Liver (tissue), 9 donors: ENCODE measurements around the gene CANX. TPM values are rescaled to one million over a fixed set of nuclear protein-coding genes. Genes with fewer than 3 reads are reported as not detected.

ENCODE experiments used
- DNase-seq: peaks from one replicate; pipeline ENCODE4 v3.0.0-alpha.2; 2017; ENCODE audit warnings: low spot score
- H3K27ac ChIP-seq, 2 donors: one replicate each; pipeline ENCODE4 v1.7.0; 2013; ENCODE audit warnings: inconsistent platforms in 2 of 2, low read length in 2 of 2, control low read depth in 1 of 2, low read depth in 1 of 2, mild to moderate bottlenecking in 1 of 2
- H3K27me3 ChIP-seq, 4 donors: one replicate each; pipeline versions ENCODE4 v1.6.1 to v1.7.0; 2013; ENCODE audit warnings: low read length in 3 of 4, inconsistent platforms in 1 of 4, mild to moderate bottlenecking in 1 of 4, moderate library complexity in 1 of 4; ENCODE audit not compliant: control insufficient read depth in 4 of 4, insufficient read depth in 4 of 4
- H3K36me3 ChIP-seq, 4 donors: one replicate each; pipeline versions ENCODE4 v1.6.1 to v1.7.0; 2013; ENCODE audit warnings: low read length in 3 of 4, mild to moderate bottlenecking in 3 of 4, low read depth in 1 of 4, moderate library complexity in 1 of 4; ENCODE audit not compliant: control insufficient read depth in 4 of 4, insufficient read depth in 3 of 4
- H3K4me1 ChIP-seq, 4 donors: one replicate each; pipeline versions ENCODE4 v1.6.1 to v1.7.0; 2013; ENCODE audit warnings: low read length in 3 of 4, mild to moderate bottlenecking in 3 of 4, moderate library complexity in 1 of 4; ENCODE audit not compliant: control insufficient read depth in 4 of 4, insufficient read depth in 4 of 4
- H3K4me3 ChIP-seq, 3 donors: one replicate each; pipeline versions ENCODE4 v1.6.1 to v1.7.0; 2013; ENCODE audit warnings: low read length in 3 of 3, control low read depth in 1 of 3, low read depth in 1 of 3, mild to moderate bottlenecking in 1 of 3
- H3K9ac ChIP-seq, 2 donors: one replicate each; pipeline ENCODE4 v1.7.0; 2013; ENCODE audit warnings: low read length in 2 of 2, mild to moderate bottlenecking in 2 of 2, moderate library complexity in 2 of 2, control low read depth in 1 of 2, low read depth in 1 of 2
- H3K9me3 ChIP-seq, 4 donors: one replicate each; pipeline versions ENCODE4 v1.6.1 to v1.7.0; 2013; ENCODE audit warnings: low read length in 3 of 4; ENCODE audit not compliant: control insufficient read depth in 4 of 4
- ATF3 ChIP-seq: IDR thresholded peaks from 2 replicates; pipeline ENCODE4 v1.6.1; 2016; ENCODE audit warnings: antibody characterized with exemption
- FOXA1 ChIP-seq: IDR thresholded peaks from 2 replicates; pipeline ENCODE4 v1.6.1; 2016; ENCODE audit warnings: antibody characterized with exemption
- FOXA2 ChIP-seq: IDR thresholded peaks from 2 replicates; pipeline ENCODE4 v1.6.1; 2016; ENCODE audit warnings: antibody characterized with exemption
- GABPA ChIP-seq, 2 donors: IDR thresholded peaks in 1 of 2; conservative IDR thresholded peaks in 1 of 2; 2 replicates each; pipeline ENCODE4 v1.6.1; 2016; ENCODE audit warnings: antibody characterized with exemption in 2 of 2, mild to moderate bottlenecking in 1 of 2, moderate library complexity in 1 of 2
- HNF4A ChIP-seq, 2 donors: conservative IDR thresholded peaks; 2 replicates each; pipeline ENCODE4 v1.6.1; 2016; ENCODE audit warnings: antibody characterized with exemption in 2 of 2, mild to moderate bottlenecking in 2 of 2
- HNF4G ChIP-seq: IDR thresholded peaks from 2 replicates; pipeline ENCODE4 v1.6.1; 2016; ENCODE audit warnings: antibody characterized with exemption
- JUND ChIP-seq, 2 donors: IDR thresholded peaks; 2 replicates each; pipeline ENCODE4 v1.6.1; 2016; ENCODE audit warnings: antibody characterized with exemption in 2 of 2
- MAX ChIP-seq: IDR thresholded peaks from 2 replicates; pipeline ENCODE4 v1.6.1; 2016; ENCODE audit warnings: antibody characterized with exemption
- NR2F2 ChIP-seq: IDR thresholded peaks from 2 replicates; pipeline ENCODE4 v1.6.1; 2016; ENCODE audit warnings: antibody characterized with exemption
- RAD21 ChIP-seq, 2 donors: IDR thresholded peaks; 2 replicates each; pipeline ENCODE4 v1.6.1; 2016; ENCODE audit warnings: antibody characterized with exemption in 2 of 2, mild to moderate bottlenecking in 2 of 2
- REST ChIP-seq: IDR thresholded peaks from 2 replicates; pipeline ENCODE4 v1.6.1; 2016; ENCODE audit warnings: antibody characterized with exemption, mild to moderate bottlenecking
- RXRA ChIP-seq, 2 donors: IDR thresholded peaks; 2 replicates each; pipeline ENCODE4 v1.6.1; 2017 to 2018; ENCODE audit warnings: antibody characterized with exemption in 2 of 2, mild to moderate bottlenecking in 1 of 2
- SP1 ChIP-seq: IDR thresholded peaks from 2 replicates; pipeline ENCODE4 v1.6.1; 2018; ENCODE audit warnings: antibody characterized with exemption, mild to moderate bottlenecking
- TAF1 ChIP-seq: conservative IDR thresholded peaks from 2 replicates; pipeline ENCODE4 v1.6.1; 2016; ENCODE audit warnings: antibody characterized with exemption, mild to moderate bottlenecking
- YY1 ChIP-seq: IDR thresholded peaks from 2 replicates; pipeline ENCODE4 v1.6.1; 2016; ENCODE audit warnings: antibody characterized with exemption, mild to moderate bottlenecking
- ZBTB33 ChIP-seq: IDR thresholded peaks from 2 replicates; pipeline ENCODE4 v1.6.1; 2016; ENCODE audit warnings: antibody characterized with exemption
- WGBS: extraction: QIAGEN DNeasy Blood & Tissue Kit; methylation state at CpG from one replicate; pipeline ENCODE4 v1.1.7; 2013; 5-methylcytosine and 5-hydroxymethylcytosine counted together
- polyA plus RNA-seq, 2 donors: library from polyadenylated mRNA; stranded (reverse) in 1 of 2; unstranded in 1 of 2; fragments of 200-250 nt in 1 of 2; fragments of >200 nt in 1 of 2; fragmentation: Nextera tagmentation in 1 of 2; extraction: Ambion mirVana in 1 of 2; gene quantifications; one replicate each; pipeline versions ENCODE4 v1.2.1 to v1.2.3, GENCODE V29; 2013 to 2015
- total RNA-seq, 2 donors: library from RNA; depleted of rRNA; stranded (reverse); fragments of >200 nt; gene quantifications; one replicate each; pipeline ENCODE4 v1.2.3, GENCODE V29; 2014
- donor health status: healthy.
- donor health status: healthy.
- donor health status: healthy.
- donor health status: healthy.
- donor health status: healthy.

Gene CANX
- total and polyA plus RNA-seq, 4 donors = 129 to 628 (median 314) TPM

GRCh38 chr5:179753971-179754370 is 55.2 kb downstream of the CANX start:
- Histone ChIP-seq H3K9me3 (no peaks in the 10 kb centered on the region), H3K27me3 (no peaks in the 10 kb centered on the region), H3K36me3 (peaks cover 0 to 3% (median 0%) of the 10 kb centered on the region in 4 donors), H3K4me1 (peaks cover 9 to 30% (median 22%) of the 10 kb centered on the region in 4 donors), H3K27ac (no peak overlapping the region), H3K9ac (no peak overlapping the region), H3K4me3 (no peak overlapping the region)
- TF ChIP-seq ZBTB33 = no peak
- no peak for TF ChIP-seq RXRA (IDR thresholded peaks at IDR 0.05)
- no peak for TF ChIP-seq SP1
- TF ChIP-seq RAD21 (IDR thresholded peaks at IDR 0.05) = no peak
- no peak for TF ChIP-seq MAX
- TF ChIP-seq TAF1 = no peak
- no peak for TF ChIP-seq REST
- 95% methylated on average over 5 of the region's 5 CpGs for WGBS
- DNase-seq = no peak

- DNase-seq = no peak
- H3K36me3 ChIP-seq = peaks cover 0 to 2% (median 0%) of the 10 kb centered on the region in 4 donors
- H3K27ac ChIP-seq = peak overlapping the region in 1 of 2 donors; percentile 1
- no peak overlapping the region for H3K9ac ChIP-seq
- H3K4me1 ChIP-seq = peaks cover 9 to 31% (median 23%) of the 10 kb centered on the region in 4 donors
- TF ChIP-seq FOXA2 = no peak
- TF ChIP-seq RAD21 (IDR thresholded peaks at IDR 0.05) = no peak
- no peak for TF ChIP-seq TAF1
- peak; percentile 73 for TF ChIP-seq SP1
- peak; percentile 59 for TF ChIP-seq HNF4G
- TF ChIP-seq YY1 = no peak
- no peak for TF ChIP-seq MAX
- TF ChIP-seq ZBTB33 = no peak
- peak in 1 of 2 donors; percentile 14 for TF ChIP-seq JUND (IDR thresholded peaks at IDR 0.05)
- no peak for TF ChIP-seq GABPA (IDR thresholded peaks at IDR 0.05 in 1 of 2, conservative IDR thresholded peaks at IDR 0.05 in 1 of 2)
- TF ChIP-seq REST = no peak
- TF ChIP-seq FOXA1 = no peak
- TF ChIP-seq HNF4A (conservative IDR thresholded peaks at IDR 0.05) = peak; percentile 76 to 89
- TF ChIP-seq ATF3 = no peak
- TF ChIP-seq NR2F2 = no peak
- peak in 1 of 2 donors; percentile 58 for TF ChIP-seq RXRA (IDR thresholded peaks at IDR 0.05)
- WGBS = 13% methylated on average over 2 of the region's 2 CpGs
- H3K27me3 ChIP-seq = no peaks in the 10 kb centered on the region
- H3K4me3 ChIP-seq = no peak overlapping the region
- no peaks in the 10 kb centered on the region for H3K9me3 ChIP-seq
Observed at GRCh38 chr5:179755022-179755421, 56.3 kb downstream of the CANX start.
